ENCODE measurements around the gene IL1RAPL1.

DNA sequence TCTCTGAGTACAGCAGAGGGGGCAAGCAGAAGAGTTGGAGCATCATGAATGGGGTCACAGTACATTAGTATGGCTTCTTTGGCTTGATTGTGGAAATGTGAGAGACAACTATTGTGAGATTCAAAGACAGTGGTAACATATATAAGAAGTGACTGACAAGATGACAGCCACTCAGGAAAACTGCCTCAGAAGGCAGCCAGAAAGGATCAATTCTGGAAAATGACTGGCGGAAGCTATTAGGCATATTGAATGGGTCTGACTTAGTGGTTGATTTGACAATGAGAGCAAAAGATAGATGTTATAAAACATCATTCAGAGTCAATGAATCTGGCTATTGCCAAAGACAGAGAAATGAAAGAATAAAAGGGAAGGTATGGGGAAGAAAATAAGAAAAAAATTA lies 1282.6 kb downstream of the IL1RAPL1 start:
- TF ChIP-seq, protein P1, sequence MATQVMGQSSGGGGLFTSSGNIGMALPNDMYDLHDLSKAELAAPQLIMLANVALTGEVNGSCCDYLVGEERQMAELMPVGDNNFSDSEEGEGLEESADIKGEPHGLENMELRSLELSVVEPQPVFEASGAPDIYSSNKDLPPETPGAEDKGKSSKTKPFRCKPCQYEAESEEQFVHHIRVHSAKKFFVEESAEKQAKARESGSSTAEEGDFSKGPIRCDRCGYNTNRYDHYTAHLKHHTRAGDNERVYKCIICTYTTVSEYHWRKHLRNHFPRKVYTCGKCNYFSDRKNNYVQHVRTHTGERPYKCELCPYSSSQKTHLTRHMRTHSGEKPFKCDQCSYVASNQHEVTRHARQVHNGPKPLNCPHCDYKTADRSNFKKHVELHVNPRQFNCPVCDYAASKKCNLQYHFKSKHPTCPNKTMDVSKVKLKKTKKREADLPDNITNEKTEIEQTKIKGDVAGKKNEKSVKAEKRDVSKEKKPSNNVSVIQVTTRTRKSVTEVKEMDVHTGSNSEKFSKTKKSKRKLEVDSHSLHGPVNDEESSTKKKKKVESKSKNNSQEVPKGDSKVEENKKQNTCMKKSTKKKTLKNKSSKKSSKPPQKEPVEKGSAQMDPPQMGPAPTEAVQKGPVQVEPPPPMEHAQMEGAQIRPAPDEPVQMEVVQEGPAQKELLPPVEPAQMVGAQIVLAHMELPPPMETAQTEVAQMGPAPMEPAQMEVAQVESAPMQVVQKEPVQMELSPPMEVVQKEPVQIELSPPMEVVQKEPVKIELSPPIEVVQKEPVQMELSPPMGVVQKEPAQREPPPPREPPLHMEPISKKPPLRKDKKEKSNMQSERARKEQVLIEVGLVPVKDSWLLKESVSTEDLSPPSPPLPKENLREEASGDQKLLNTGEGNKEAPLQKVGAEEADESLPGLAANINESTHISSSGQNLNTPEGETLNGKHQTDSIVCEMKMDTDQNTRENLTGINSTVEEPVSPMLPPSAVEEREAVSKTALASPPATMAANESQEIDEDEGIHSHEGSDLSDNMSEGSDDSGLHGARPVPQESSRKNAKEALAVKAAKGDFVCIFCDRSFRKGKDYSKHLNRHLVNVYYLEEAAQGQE (IDR thresholded peaks at IDR 0.05; ENCODE audit: insufficient read depth in 1 of 2, low read depth in 2 of 2, low read length in 2 of 2), result no peak
- no peak for TF ChIP-seq POLR2AphosphoS5 (IDR thresholded peaks at IDR 0.05; ENCODE audit: low read depth, low read length)

All from PFSK-1 (cell line).